Spinal cord (tissue), 10 donors: ENCODE results near the gene CARM1. TPM values are rescaled to one million over a fixed set of nuclear protein-coding genes. Genes with fewer than 3 reads are reported as not detected.
"Not testable (repeated sequence)": the region's sequence is repeated elsewhere in the genome, so short reads cannot be mapped to it uniquely, and the experiment has no call there.

ENCODE experiments used
- DNase-seq, 6 donors: peaks; one replicate each; pipeline versions ENCODE4 v3.0.0 to v3.0.0-alpha.2; 2013 to 2015; ENCODE audit warnings: low spot score in 6 of 6, low read depth in 4 of 6
- H3K27ac ChIP-seq: one replicate; pipeline ENCODE4 v1.5.1; 2013; ENCODE audit warnings: low read depth, low read length, control low read depth
- H3K27me3 ChIP-seq: one replicate; pipeline ENCODE4 v1.6.1; 2013; ENCODE audit warnings: low read length; ENCODE audit not compliant: control insufficient read depth, insufficient read depth
- H3K36me3 ChIP-seq: one replicate; pipeline ENCODE4 v1.6.1; 2013; ENCODE audit warnings: low read length; ENCODE audit not compliant: control insufficient read depth, insufficient read depth
- H3K4me1 ChIP-seq: one replicate; pipeline ENCODE4 v1.6.1; 2013; ENCODE audit warnings: low read length; ENCODE audit not compliant: control insufficient read depth, insufficient read depth
- H3K4me3 ChIP-seq: one replicate; pipeline ENCODE4 v1.5.1; 2013; ENCODE audit warnings: low read depth, low read length, control low read depth
- H3K9me3 ChIP-seq: one replicate; pipeline ENCODE4 v1.6.1; 2013; ENCODE audit warnings: low read length; ENCODE audit not compliant: control insufficient read depth, insufficient read depth
- WGBS: methylation state at CpG from one replicate; pipeline ENCODE4 v1.1.5; 2013; ENCODE audit warnings: missing lambda C conversion rate; ENCODE audit not compliant: insufficient coverage; 5-methylcytosine and 5-hydroxymethylcytosine counted together
- polyA plus RNA-seq, 2 donors: library from polyadenylated mRNA; unstranded; fragments of 120-200 nt; gene quantifications; one replicate each; pipeline ENCODE4 v1.2.1, GENCODE V29; 2013; ENCODE audit not compliant: insufficient read length in 2 of 2
- total RNA-seq, 2 donors: library from RNA; depleted of rRNA in 1 of 2; stranded (reverse); fragments of 120-200 nt in 1 of 2; fragments of >200 nt in 1 of 2; gene quantifications; one replicate each; pipeline versions ENCODE4 v1.2.3 to v1.2.4, GENCODE V29; 2013 to 2014
- donor health status: healthy.

CARM1 gene
- total and polyA plus RNA-seq, 4 donors = 17.4 to 72.1 (median 42.8) TPM

GRCh38 chr19:10923260-10924112 is 52.1 kb downstream of the CARM1 start:
- Histone ChIP-seq H3K4me1 (peaks cover 10% of the 10 kb centered on the region), H3K36me3 (peaks cover 83% of the 10 kb centered on the region), H3K27ac (no peak overlapping the region), H3K27me3 (no peaks in the 10 kb centered on the region), H3K9me3 (no peaks in the 10 kb centered on the region), H3K4me3 (no peak overlapping the region)
- 94% methylated on average over 24 of the region's 29 CpGs for WGBS
- no peak for DNase-seq

- H3K27me3 ChIP-seq = no peaks in the 10 kb centered on the region
- H3K4me3 ChIP-seq = no peak overlapping the region
- peaks cover 79% of the 10 kb centered on the region for H3K36me3 ChIP-seq
- 87% methylated on average over 13 of the region's 13 CpGs for WGBS
- no peaks in the 10 kb centered on the region for H3K9me3 ChIP-seq
- peaks cover 16% of the 10 kb centered on the region for H3K4me1 ChIP-seq
- no peak overlapping the region for H3K27ac ChIP-seq
- DNase-seq = no peak
Measured at GRCh38 chr19:10924597-10924996, 53.2 kb downstream of the CARM1 start.

- Histone ChIP-seq H3K4me3 (peak overlapping the region; percentile 84), H3K4me1 (peaks cover 24% of the 10 kb centered on the region), H3K27me3 (no peaks in the 10 kb centered on the region), H3K27ac (peak overlapping the region; percentile 47), H3K36me3 (peaks cover 69% of the 10 kb centered on the region), H3K9me3 (no peaks in the 10 kb centered on the region)
- WGBS = 10% methylated on average over 39 of the region's 47 CpGs
- no peak for DNase-seq
Measured at GRCh38 chr19:10927730-10928562, 56.6 kb downstream of the CARM1 start.

- Histone ChIP-seq H3K9me3 (no peaks in the 10 kb centered on the region), H3K36me3 (peaks cover 64% of the 10 kb centered on the region), H3K27ac (peak within 1 kb of the TSS; percentile 47), H3K4me3 (peak within 1 kb of the TSS; percentile 84), H3K27me3 (no peaks in the 10 kb centered on the region), H3K4me1 (peaks cover 24% of the 10 kb centered on the region)
- WGBS = under 1% methylated on average over 96 of the region's 96 CpGs
- DNase-seq = peak; percentile 94 to 100 (median 99)
Measured at GRCh38 chr19:10928563-10929401, 57.4 kb downstream of the CARM1 start, which contains the start of the genes TIMM29 and YIPF2. TSS of gene TIMM29 (plus strand) at chr19:10928811. CDS start at chr19:10928823, 12 bp downstream. TSS of gene YIPF2 (minus strand) at chr19:10928639. CDS start at chr19:10928410, 229 bp downstream.

GRCh38 chr19:10929402-10929794 is 58.0 kb downstream of the CARM1 start:
- WGBS = 9% methylated on average over 27 of the region's 27 CpGs
- Histone ChIP-seq H3K27ac (no peak overlapping the region), H3K9me3 (no peaks in the 10 kb centered on the region), H3K36me3 (peaks cover 58% of the 10 kb centered on the region), H3K27me3 (no peaks in the 10 kb centered on the region), H3K4me1 (peaks cover 24% of the 10 kb centered on the region), H3K4me3 (peak overlapping the region; percentile 84)
- DNase-seq = no peak

- Histone ChIP-seq H3K4me1 (peaks cover 4% of the 10 kb centered on the region), H3K27ac (no peak overlapping the region), H3K27me3 (no peaks in the 10 kb centered on the region), H3K36me3 (peaks cover 20% of the 10 kb centered on the region), H3K4me3 (no peak overlapping the region), H3K9me3 (no peaks in the 10 kb centered on the region)
- DNase-seq = no peak
- WGBS = 88% methylated on average over 8 of the region's 9 CpGs
Measured at GRCh38 chr19:10935371-10936059, 64.2 kb downstream of the CARM1 start.

- H3K4me1 ChIP-seq = peaks cover 4% of the 10 kb centered on the region
- no peaks in the 10 kb centered on the region for H3K9me3 ChIP-seq
- peaks cover 12% of the 10 kb centered on the region for H3K36me3 ChIP-seq
- no peak overlapping the region for H3K27ac ChIP-seq
- WGBS = 3% methylated on average over 8 of the region's 11 CpGs
- peak in 4 of 6 donors; percentile 59 to 96 (median 80) for DNase-seq
- no peaks in the 10 kb centered on the region for H3K27me3 ChIP-seq
- peak overlapping the region; percentile 9 for H3K4me3 ChIP-seq
Measured at GRCh38 chr19:10936661-10937084, 65.3 kb downstream of the CARM1 start.

GRCh38 chr19:10941649-10942048 is 70.3 kb downstream of the CARM1 start:
- H3K4me3 ChIP-seq, H3K9me3 ChIP-seq, H3K4me1 ChIP-seq, H3K27me3 ChIP-seq, H3K27ac ChIP-seq, H3K36me3 ChIP-seq, DNase-seq: not testable (repeated sequence)
- 83% methylated on average over 6 of the region's 14 CpGs for WGBS
